ENCODE results near the gene OR51E2.
"Not testable (repeated sequence)": the region's sequence is repeated elsewhere in the genome, so short reads cannot be mapped to it uniquely, and the experiment has no call there.

The OR51E2 gene

GRCh38 chr11:4697585-4697984 is at the start of gene OR51E2:
OR51E2 (minus strand) TSS chr11:4697853; CDS start chr11:4682711, 15,142 bp downstream.
- FAIRE-seq (no peak), DNase-seq (ENCODE audit: insufficient read length, low spot score) (no peak)
- TF ChIP-seq POLR2A (IDR thresholded peaks at IDR 0.05; ENCODE audit: low read depth, low read length), result no peak

GRCh38 chr11:4740735-4741134 is 43.1 kb upstream of the OR51E2 start:
- no peak for TF ChIP-seq POLR2A (IDR thresholded peaks at IDR 0.05; ENCODE audit: low read depth, low read length)
- no peak for FAIRE-seq
- no peak for DNase-seq (ENCODE audit: insufficient read length, low spot score)

- TF ChIP-seq POLR2A (IDR thresholded peaks at IDR 0.05; ENCODE audit: low read depth, low read length), result no peak
- DNase-seq (ENCODE audit: insufficient read length, low spot score) (no peak), FAIRE-seq (no peak)
Measured at GRCh38 chr11:4727171-4727570, 29.5 kb upstream of the OR51E2 start.

GRCh38 chr11:4722616-4723534 is 25.2 kb upstream of the OR51E2 start:
- not testable (repeated sequence) for FAIRE-seq; DNase-seq (ENCODE audit: insufficient read length, low spot score)

GRCh38 chr11:4714300-4714699 is 16.6 kb upstream of the OR51E2 start:
- FAIRE-seq (no peak), DNase-seq (ENCODE audit: insufficient read length, low spot score) (no peak)
- TF ChIP-seq POLR2A (IDR thresholded peaks at IDR 0.05; ENCODE audit: low read depth, low read length), result no peak

GRCh38 chr11:4713241-4713640 is 15.6 kb upstream of the OR51E2 start:
- no peak for TF ChIP-seq POLR2A (IDR thresholded peaks at IDR 0.05; ENCODE audit: low read depth, low read length)
- peak; percentile 72 for FAIRE-seq
- no peak for DNase-seq (ENCODE audit: insufficient read length, low spot score)

GRCh38 chr11:4704790-4705334 is 7.2 kb upstream of the OR51E2 start:
- no peak for FAIRE-seq
- TF ChIP-seq POLR2A (IDR thresholded peaks at IDR 0.05; ENCODE audit: low read depth, low read length), result no peak
- no peak for DNase-seq (ENCODE audit: insufficient read length, low spot score)

GRCh38 chr11:4704054-4704789 is 6.6 kb upstream of the OR51E2 start, which contains the start of gene MMP26:
MMP26 (plus strand) TSS chr11:4704784.
- no peak for TF ChIP-seq POLR2A (IDR thresholded peaks at IDR 0.05; ENCODE audit: low read depth, low read length)
- FAIRE-seq (no peak), DNase-seq (ENCODE audit: insufficient read length, low spot score) (no peak)

- no peak for TF ChIP-seq POLR2A (IDR thresholded peaks at IDR 0.05; ENCODE audit: low read depth, low read length)
- DNase-seq (ENCODE audit: insufficient read length, low spot score), result no peak
- no peak for FAIRE-seq
Measured at GRCh38 chr11:4700436-4700820, 2.8 kb upstream of the OR51E2 start.

GRCh38 chr11:4699697-4700435 is 2.2 kb upstream of the OR51E2 start:
- DNase-seq (ENCODE audit: insufficient read length, low spot score), result no peak
- no peak for TF ChIP-seq POLR2A (IDR thresholded peaks at IDR 0.05; ENCODE audit: low read depth, low read length)
- FAIRE-seq, result no peak

GRCh38 chr11:4695442-4695841 is 2.2 kb downstream of the OR51E2 start:
- TF ChIP-seq POLR2A (IDR thresholded peaks at IDR 0.05; ENCODE audit: low read depth, low read length), result no peak
- FAIRE-seq (no peak), DNase-seq (ENCODE audit: insufficient read length, low spot score) (no peak)

GRCh38 chr11:4684631-4685285 is 12.9 kb downstream of the OR51E2 start:
- no peak for DNase-seq (ENCODE audit: insufficient read length, low spot score)
- TF ChIP-seq POLR2A (IDR thresholded peaks at IDR 0.05; ENCODE audit: low read depth, low read length), result no peak
- no peak for FAIRE-seq
